ENCODE results near the gene ASMTL.
"Not testable (repeated sequence)": the region's sequence is repeated elsewhere in the genome, so short reads cannot be mapped to it uniquely, and the experiment has no call there.

The ASMTL gene

DNA sequence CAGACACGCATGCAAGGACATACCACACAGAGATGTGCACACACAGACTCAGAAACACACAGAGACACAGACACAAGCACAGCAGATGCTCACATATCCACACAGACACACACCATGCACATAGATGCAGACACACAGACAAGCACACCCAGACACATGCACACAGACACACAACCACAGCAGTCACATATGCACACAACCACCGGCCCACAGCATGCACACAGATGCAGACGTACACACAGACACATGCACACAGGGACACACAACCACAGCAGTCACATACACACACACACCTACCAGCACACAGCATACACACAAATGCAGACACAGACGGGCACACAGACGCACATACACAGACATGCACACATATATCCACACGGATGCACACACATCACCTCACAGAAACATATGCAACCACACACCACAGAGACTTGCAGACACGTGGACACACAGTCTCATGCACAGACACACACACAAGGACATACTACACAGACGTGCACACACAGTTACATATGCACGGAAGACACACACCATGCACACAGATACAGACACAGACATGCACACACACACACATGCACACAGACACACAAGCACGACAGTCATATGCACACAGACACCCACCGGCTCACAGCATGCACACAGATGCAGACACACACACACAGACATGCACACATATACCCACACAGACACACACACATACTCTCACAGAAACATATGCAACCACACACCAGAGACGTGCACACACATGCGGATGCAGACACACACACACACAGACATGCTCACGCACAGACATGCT lies 35.5 kb downstream of the ASMTL start:
- DNase-seq (ENCODE audit: extremely low spot score, insufficient read length, low read depth): no peak
- no peak for FAIRE-seq

DNA sequence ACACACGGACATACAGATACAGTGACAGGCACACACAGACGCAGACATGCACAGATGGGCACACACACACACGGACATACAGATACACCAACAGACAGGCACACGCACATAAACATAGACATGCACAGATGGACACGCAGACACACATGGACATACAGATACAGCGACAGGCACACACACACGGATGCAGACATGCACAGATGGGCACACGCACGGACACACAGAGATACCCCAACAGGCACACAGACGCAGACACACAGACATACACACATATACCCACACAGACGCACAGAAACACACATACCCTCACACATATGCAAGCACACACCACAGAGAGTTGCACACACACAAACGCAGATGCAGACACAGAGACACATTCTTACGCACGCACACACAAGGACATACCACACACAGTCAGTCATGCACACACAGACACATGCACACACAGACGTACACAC lies 36.4 kb downstream of the ASMTL start:
- no peak for FAIRE-seq
- DNase-seq (ENCODE audit: extremely low spot score, insufficient read length, low read depth): no peak

- DNase-seq (ENCODE audit: extremely low spot score, insufficient read length, low read depth): no peak
- no peak for FAIRE-seq
These were observed 40.1 kb downstream of the ASMTL start for GRCh38 chrX:1412551-1413161.

DNA sequence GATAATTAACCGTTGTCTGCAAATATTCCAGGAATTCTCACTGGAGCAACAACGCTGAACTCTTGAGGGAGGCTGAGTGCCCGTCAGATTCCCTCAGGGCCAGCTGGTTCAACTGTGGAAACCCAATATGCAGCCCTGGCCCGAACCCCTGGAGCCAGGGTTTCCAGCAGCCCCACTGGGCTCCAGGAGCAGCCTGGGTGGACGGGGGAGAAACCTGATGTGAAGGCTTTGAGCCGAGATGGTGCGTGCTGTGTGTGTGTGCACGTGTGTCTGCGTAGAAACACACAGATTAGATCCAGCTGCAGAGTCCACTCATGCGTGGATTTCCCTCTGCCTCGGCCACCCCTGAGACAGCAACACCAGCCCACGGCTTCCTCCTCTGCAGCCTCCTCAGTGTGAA lies 41.4 kb downstream of the ASMTL start:
- DNase-seq (ENCODE audit: extremely low spot score, insufficient read length, low read depth) (no peak), FAIRE-seq (no peak)

GRCh38 chrX:1407035-1407434 lies 45.7 kb downstream of the ASMTL start:
- FAIRE-seq (no peak), DNase-seq (ENCODE audit: extremely low spot score, insufficient read length, low read depth) (no peak)

- FAIRE-seq; DNase-seq (ENCODE audit: extremely low spot score, insufficient read length, low read depth): not testable (repeated sequence)
These were observed 46.9 kb downstream of the ASMTL start for GRCh38 chrX:1405769-1406168.

GRCh38 chrX:1403867-1404266 lies 48.8 kb downstream of the ASMTL start:
- DNase-seq (ENCODE audit: extremely low spot score, insufficient read length, low read depth); FAIRE-seq: not testable (repeated sequence)

DNA sequence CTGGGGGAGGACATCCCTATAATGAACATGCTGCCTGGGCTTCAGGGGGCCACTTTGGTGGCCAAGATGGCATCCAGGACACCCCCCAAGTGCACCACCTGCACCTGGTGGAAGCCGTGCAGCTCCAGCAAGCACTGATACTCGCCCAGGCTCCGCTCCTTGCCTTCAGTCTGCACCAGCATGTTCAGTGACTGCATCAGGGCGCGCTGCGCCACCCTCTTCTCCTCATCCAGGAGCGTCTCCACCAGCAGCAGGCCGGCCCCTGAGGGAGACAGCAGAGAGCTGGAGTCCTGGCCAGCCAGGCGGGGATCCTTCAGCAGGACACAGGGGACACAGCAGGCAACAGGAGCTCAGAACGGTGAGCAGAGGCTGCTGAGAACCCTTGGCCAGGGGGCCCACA lies 49.5 kb downstream of the ASMTL start:
- FAIRE-seq (no peak), DNase-seq (ENCODE audit: extremely low spot score, insufficient read length, low read depth) (no peak)

DNA sequence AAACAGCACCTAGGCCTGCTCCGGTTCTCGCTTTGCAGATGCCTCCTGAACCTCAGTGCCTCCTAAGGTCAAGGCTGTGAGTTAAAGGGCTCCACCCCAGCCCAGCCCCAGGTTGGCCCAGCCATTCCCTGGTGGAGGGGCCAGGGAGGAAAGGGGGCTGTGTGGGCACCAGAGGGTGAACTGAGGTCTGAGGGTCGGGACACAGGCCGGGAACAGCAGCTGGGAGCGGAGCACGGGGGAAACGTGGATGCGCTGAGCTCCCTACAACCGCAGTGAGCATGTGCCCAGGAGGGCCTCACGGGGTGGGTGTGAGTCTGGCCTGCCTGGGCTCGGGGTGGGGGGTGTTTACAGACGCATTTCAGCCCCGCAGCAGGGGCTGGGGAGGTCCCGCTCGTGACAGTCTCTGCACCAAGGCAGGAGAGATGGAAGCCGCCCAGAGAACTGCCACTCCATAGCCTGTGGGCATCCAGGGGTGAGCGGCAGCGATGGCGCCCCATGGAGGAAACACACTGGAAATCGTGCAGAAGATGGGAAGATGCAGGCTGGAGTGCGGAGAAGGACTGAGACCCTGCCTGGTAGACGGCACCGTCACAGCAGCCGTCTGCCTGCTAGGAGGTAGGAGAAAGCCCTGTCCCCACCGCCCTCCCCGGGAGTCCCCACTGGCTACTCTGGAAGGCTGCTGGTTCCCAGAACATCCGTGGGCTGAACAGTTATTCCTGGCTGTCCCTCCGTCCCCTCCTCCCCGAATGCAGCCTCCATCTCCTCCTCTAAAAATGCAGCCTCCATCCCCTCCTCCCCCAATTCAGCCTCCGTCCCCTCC lies 50.9 kb downstream of the ASMTL start:
- FAIRE-seq: no peak
- no peak for DNase-seq (ENCODE audit: extremely low spot score, insufficient read length, low read depth)

DNA sequence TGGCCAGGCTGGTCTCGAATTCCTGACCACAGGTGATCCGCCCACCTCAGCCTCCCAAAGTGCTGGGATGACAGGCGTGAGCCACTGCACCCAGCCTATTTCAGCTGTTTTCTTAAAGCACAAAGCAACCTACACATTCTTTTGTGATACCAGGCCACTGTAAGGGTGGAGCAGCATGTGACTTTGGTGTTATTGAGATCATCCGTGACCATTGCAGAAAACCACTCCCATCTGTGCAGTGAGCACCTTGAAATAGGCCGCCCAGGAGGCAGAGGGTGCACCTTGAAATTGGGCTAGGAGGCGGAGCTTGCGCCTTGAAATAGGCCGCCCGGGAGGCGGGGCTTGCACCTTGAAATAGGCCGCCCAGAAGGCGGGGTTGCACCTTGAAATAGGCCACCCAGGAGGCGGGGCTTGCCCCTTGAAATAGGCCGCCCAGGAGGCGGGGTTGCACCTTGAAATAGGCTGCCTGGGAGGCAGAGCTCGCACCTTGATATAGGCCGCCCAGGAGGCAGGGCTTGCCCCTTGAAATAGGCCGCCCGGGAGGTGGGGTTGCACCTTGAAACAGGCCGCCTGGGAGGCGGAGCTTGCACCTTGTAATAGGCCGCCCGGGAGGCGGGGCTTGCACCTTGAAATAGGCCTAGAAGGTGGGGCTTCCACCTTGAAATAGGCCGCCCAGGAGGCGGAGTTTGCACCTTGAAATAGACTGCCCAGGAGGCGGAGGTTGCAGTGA lies 51.8 kb downstream of the ASMTL start:
- DNase-seq (ENCODE audit: extremely low spot score, insufficient read length, low read depth) (no peak), FAIRE-seq (no peak)

DNA sequence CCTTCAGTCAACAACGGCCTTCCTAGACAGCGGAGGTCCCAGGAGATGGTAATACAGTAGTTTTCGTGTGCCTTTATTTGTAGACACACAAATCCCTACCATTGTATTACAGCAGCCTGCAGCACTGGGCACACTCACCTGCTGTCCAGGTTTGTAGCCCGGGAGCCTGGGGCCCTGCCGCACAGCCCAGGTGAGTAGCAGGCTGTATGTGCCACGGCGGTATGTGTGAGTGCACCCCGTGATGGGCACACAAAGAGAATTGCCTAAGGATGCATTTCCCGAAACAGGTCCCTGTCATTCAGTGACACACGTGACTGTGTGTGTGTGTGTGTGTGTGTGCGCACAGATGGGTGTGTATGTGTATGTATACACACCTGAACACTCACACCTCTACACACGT lies 52.7 kb downstream of the ASMTL start:
- FAIRE-seq (no peak), DNase-seq (ENCODE audit: extremely low spot score, insufficient read length, low read depth) (no peak)

- FAIRE-seq: no peak
- DNase-seq (ENCODE audit: extremely low spot score, insufficient read length, low read depth): no peak
These were observed 54.0 kb downstream of the ASMTL start for GRCh38 chrX:1398431-1399340.

DNA sequence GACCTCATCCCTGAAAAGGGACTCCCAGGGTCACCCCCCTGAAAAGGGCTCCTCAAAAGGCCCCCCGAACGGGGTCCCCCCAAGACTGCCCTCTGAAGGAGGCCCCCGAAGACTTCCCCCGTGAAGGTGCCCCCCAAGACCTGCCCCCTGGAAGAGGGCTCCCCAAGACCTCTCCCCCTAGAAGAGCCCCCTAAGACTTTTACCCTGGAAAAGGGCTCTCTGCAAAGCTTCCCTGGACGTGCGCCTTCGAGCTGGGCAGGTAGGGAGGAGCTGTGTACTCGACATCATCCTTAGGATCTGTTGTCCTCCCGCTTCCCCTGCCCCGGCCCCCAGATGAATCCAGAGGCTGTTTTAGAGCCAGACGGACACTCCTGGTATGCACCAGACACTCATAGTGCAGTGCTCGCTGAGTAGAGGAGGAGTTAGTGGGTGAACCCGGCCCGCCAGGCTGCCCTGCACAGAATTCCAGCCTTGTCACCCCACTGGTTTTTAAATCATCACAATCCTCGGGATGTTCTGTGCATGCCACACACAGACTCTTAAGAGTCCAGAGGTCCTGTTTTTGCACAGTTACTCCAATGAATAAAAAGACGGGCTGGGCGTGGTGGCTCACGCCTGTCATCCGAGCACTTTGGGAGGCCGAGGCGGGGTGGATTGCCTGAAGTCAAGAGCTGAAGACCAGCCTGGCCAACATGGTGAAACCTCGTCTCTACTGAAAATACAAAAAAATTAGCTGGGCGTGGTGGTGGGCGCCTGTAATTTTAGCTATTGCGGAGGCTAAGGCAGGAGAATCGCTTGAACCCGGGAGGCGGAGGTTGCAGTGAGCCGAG lies 55.1 kb downstream of the ASMTL start:
- FAIRE-seq: no peak

DNA sequence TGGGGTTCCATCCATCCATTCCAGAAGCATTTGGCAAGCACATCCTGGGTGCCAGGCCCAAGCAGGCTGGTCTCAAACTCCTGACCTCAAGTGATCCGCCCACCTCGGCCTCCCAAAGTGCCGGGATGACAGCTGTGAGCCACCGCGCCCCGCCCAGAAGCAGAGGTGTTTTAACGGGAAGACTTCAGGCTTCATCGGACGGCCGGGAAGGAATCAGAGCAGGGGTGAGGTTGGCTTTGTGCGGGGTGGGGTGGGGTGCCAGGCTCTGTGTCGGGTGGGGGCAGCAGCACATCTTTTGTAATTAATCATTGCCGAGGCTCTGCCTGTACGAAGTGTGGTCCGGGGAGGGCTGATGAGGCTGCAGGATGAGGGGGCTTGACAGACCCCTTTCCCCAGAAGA lies 55.7 kb downstream of the ASMTL start:
- no peak for FAIRE-seq
- no peak for DNase-seq (ENCODE audit: extremely low spot score, insufficient read length, low read depth)

More for the DNA sequence above, 55.1 kb downstream of the ASMTL start:
- no peak for DNase-seq (ENCODE audit: extremely low spot score, insufficient read length, low read depth)

GRCh38 chrX:1395646-1396216 lies 57.0 kb downstream of the ASMTL start:
- FAIRE-seq (no peak), DNase-seq (ENCODE audit: extremely low spot score, insufficient read length, low read depth) (no peak)

DNA sequence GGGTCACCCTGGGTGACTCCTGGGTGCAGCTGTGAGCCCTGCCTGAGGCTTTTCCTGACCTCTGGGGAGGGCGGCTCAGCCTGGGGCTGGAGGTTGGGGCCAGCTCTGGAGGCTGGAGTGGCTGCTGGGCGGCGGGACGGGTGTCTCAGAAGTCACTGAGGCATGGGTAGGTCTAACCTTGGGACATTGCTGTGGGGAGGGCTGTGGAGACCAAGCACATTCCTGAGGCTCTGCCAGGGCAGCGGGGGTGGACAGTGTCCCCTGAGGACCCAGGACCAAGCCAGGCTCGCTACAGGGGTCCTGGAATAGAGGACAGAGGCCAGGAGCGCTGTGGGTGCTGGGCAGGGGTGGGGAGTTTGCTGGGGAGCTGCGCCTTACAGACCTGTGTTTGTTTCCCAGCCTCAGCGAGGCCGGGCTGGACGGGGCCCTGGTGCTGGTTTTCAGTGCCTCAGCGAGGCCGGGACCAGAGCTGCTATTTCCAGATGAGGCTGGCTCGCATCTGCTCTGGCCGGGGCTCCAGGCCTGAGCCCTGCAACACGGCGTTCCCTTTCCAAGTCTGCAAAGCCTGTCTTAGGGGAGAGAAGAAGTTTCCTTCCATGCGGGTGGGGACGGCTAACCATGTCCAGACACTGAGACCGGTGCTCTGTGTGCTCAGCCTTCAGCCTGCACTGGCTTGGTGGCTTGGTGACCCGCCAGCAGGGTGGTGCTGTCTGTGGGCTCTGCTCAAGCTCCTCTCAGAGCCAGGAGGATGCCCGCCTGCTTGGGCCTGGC lies 57.8 kb downstream of the ASMTL start:
- FAIRE-seq (no peak), DNase-seq (ENCODE audit: extremely low spot score, insufficient read length, low read depth) (no peak)

DNA sequence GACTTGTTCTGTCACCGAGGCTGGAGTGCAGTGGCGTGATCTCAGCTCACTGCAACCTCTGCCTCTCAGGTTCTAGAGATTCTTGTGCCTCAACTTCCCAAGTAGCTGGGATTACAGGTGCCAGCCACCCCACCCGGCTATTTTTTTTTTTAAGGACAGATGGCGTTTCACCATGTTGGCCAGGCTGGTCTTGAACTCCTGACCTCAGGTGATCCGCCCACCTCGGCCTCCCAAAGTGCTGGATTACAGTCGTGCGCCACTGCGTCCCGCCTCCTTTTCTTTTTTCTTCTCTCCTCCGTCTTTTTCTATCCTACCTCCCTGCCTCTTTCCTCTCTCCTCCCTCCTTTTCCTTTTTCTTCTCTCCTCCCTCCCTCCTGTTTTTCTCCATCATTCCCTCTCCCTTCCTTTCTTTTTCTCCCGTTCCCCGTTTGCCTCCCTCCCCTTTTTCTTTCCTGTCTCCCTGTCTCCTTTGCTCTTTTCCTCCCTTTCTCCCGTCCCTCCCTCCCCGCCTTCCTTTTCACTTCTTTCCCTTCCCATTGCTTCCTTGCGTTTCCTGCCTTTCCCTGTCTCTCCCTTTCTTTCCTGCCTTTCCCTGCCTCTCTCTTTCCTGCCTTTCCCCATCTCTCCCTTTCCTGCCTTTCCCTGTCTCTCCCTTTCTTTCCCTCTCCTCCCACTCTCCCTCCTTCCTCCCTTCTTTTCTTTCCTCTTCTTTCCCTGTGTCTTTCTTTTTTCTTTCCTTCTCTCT lies 58.7 kb downstream of the ASMTL start:
- no peak for FAIRE-seq
- no peak for DNase-seq (ENCODE audit: extremely low spot score, insufficient read length, low read depth)

All from GM18507 (cell line).